Esophagus squamous epithelium (tissue), 5 donors: ENCODE measurements around the gene MINK1. TPM values are rescaled to one million over a fixed set of nuclear protein-coding genes. Genes with fewer than 3 reads are reported as not detected.

Experiments
- DNase-seq: peaks from one replicate; lab custom pipeline; 2025; lab: John Stamatoyannopoulos, UW
- H3K27ac ChIP-seq, 4 donors: fragments of 200-600 bp; sonication (generic); one replicate each; pipeline ENCODE4 v1.5.1; 2016 to 2019; ENCODE audit warnings: mild to moderate bottlenecking in 1 of 4
- H3K27me3 ChIP-seq, 4 donors: fragments of 200-600 bp; sonication (generic); 1 replicate in 3 of 4; 2 replicates in 1 of 4; pipeline versions ENCODE4 v1.5.1 to v1.6.0; 2017 to 2021; ENCODE audit warnings: antibody characterized with exemption in 1 of 4
- H3K36me3 ChIP-seq, 3 donors: fragments of 200-600 bp; sonication (generic); one replicate each; pipeline ENCODE4 v1.5.1; 2016 to 2019
- H3K4me1 ChIP-seq, 3 donors: fragments of 200-600 bp; sonication (generic); one replicate each; pipeline ENCODE4 v1.5.1; 2017 to 2019
- H3K4me3 ChIP-seq, 4 donors: fragments of 200-600 bp; sonication (generic); 1 replicate in 3 of 4; 2 replicates in 1 of 4; pipeline ENCODE4 v1.5.1; 2016 to 2019; ENCODE audit warnings: mild to moderate bottlenecking in 2 of 4, moderate library complexity in 1 of 4
- H3K9me3 ChIP-seq, 3 donors: fragments of 200-600 bp; sonication (generic); one replicate each; pipeline ENCODE4 v1.5.1; 2016 to 2019
- POLR2A ChIP-seq, 4 donors: fragments of 450-650 bp; IDR thresholded peaks; one replicate each; pipeline ENCODE4 v1.6.1; 2017; ENCODE audit warnings: antibody characterized with exemption in 4 of 4, mild to moderate bottlenecking in 4 of 4, moderate library complexity in 3 of 4
- WGBS, 2 donors: methylation state at CpG; one replicate each; pipeline ENCODE4 v1.1.5; 2018; 5-methylcytosine and 5-hydroxymethylcytosine counted together
- intact Hi-C: fragments of 100-400 bp; cut with DNase I; formaldehyde crosslinking; loops from one replicate; pipeline ENCODE4 v1.15.0; 2022
- total RNA-seq, 4 donors: library from RNA; depleted of rRNA; stranded (reverse); fragments of >200 nt; gene quantifications; one replicate each; pipeline ENCODE4 v1.1.0, GENCODE V29; 2016
- TF ChIP-seq, protein P1 (sequence below), 6 experiments: fragments of 450-650 bp in 4 of 6; fragments of 200-600 bp in 2 of 6; sonication (generic) in 2 of 6; IDR thresholded peaks; one replicate each; pipeline ENCODE4 v1.5.1; 2016 to 2019; ENCODE audit warnings: antibody characterized with exemption in 6 of 6, mild to moderate bottlenecking in 4 of 6, moderate library complexity in 4 of 6
- donor health status: DM: yes; HTN: yes; CAD: no.

MINK1 gene
- total RNA-seq = 100 to 1,000 TPM in 3 of 4 donors, 10 to 100 TPM in 1; 50.1 to 156 (median 117) TPM

DNA sequence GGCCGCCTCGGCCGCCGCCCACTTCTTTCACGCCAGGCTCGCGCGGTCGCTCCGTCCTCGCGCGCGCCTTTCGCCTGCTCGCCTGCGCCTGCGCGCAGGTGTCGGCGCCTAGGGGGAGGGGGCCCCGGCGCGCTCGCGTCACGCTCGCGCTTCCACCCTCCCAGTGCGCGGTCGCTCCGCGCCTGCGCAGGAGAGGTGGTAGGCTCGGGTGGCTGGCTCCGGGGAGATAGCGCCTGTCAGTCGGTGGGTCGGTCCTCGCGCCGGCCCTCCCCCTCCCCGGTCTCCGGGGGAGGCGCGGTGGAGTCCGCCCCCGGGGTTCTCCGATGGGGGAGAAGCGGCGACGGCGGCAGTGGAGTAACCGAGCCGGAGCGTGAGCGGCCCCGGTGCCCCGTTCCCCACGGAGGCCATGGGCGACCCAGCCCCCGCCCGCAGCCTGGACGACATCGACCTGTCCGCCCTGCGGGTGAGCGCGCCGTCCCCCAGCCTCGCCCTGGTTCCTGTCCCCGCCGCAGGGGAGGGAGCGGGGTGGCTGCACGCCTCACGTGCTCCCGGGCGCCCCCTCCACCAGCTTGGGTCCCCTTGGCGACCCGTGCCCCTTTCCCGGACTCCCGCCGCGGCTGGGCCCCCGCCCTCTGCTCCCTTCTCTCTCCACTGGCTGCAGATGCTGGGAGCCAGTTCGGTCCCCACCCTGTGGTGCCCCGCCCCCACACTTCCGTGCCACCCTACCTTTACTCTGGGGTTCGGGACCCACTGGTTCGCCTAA lies at the start of gene MINK1:
MINK1 (plus strand) TSS at position 163 of the 763 bp plus-strand sequence; CDS start at position 407, 244 bp downstream.
- TF ChIP-seq, protein P1, sequence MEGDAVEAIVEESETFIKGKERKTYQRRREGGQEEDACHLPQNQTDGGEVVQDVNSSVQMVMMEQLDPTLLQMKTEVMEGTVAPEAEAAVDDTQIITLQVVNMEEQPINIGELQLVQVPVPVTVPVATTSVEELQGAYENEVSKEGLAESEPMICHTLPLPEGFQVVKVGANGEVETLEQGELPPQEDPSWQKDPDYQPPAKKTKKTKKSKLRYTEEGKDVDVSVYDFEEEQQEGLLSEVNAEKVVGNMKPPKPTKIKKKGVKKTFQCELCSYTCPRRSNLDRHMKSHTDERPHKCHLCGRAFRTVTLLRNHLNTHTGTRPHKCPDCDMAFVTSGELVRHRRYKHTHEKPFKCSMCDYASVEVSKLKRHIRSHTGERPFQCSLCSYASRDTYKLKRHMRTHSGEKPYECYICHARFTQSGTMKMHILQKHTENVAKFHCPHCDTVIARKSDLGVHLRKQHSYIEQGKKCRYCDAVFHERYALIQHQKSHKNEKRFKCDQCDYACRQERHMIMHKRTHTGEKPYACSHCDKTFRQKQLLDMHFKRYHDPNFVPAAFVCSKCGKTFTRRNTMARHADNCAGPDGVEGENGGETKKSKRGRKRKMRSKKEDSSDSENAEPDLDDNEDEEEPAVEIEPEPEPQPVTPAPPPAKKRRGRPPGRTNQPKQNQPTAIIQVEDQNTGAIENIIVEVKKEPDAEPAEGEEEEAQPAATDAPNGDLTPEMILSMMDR (IDR thresholded peaks at IDR 0.05) = peak in 1 of 6 experiments; percentile 37
- peak in 3 of 4 donors; percentile 85 to 96 (median 90) for TF ChIP-seq POLR2A (IDR thresholded peaks at IDR 0.05)
- peak within 1 kb of the TSS; percentile 92 to 99 (median 97) for H3K27ac ChIP-seq
- peak; percentile 21 for DNase-seq

DNA sequence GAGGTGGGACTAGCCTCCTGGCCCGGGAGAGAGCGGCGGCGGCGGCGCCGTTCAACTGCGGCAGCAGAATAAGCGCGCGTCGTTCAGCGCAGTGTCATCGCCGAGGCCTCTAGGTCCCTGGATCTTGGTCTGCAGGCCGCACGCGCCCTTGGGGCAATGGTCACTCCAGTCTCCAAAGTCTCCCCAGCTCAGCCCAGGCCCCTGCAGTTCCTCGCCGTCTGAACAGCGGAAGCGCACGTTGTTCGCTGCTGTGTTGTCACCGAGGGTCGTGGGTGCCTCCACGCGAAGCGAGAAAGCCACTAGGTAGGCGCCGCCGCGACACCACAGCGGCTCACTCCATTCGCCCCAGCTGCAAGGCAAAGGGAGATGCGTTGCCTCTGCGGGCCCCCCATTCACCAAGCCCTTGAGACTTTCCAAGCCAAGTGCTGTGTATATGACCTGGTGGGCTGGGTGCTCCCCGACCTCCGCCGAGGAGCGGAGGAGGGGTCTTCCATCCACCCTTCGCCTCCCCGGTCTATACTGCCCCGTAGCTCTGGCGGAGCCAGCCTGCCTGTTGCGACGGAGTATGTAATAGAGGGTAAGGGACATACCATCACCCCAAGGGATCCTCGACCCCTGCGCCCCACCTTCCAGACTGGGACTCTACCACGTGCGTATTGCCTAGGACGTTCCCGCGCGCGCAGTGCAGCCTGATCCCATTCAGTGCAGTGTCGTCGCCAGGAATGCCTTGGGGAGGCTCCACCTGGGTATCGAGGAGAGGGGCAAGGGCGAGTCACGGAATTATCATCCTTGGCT lies 47.6 kb upstream of the MINK1 start:
- H3K4me1 ChIP-seq = peaks cover 21 to 49% (median 32%) of the 10 kb centered on the region in 3 donors
- no peaks in the 10 kb centered on the region for H3K36me3 ChIP-seq
- H3K27me3 ChIP-seq = peaks cover 0 to 59% (median 0%) of the 10 kb centered on the region in 4 donors
- intact Hi-C loops = loop anchor here (5.0 kb wide), 2 partner anchors 48 to 102 kb away; partner anchors contain the start of genes CXCL16 and ZMYND15
- no peaks in the 10 kb centered on the region for H3K9me3 ChIP-seq
- H3K27ac ChIP-seq = no peak overlapping the region
- DNase-seq = no peak
- TF ChIP-seq, protein P1 (IDR thresholded peaks at IDR 0.05) = no peak
- no peak for TF ChIP-seq POLR2A (IDR thresholded peaks at IDR 0.05)
- 10 to 22% methylated on average over 9 to 38 of the region's 61 CpGs for WGBS, 2 donors
- H3K4me3 ChIP-seq = peak overlapping the region in 3 of 4 donors; percentile 5 to 44 (median 32)

More for the DNA sequence above, at the start of gene MINK1:
- 1% methylated on average over 17 to 27 of the region's 91 CpGs for WGBS, 2 donors
- Histone ChIP-seq H3K4me3 (peak within 1 kb of the TSS; percentile 82 to 100 (median 94)), H3K36me3 (peaks cover 0 to 6% (median 0%) of the 10 kb centered on the region in 3 donors), H3K4me1 (peaks cover 34 to 48% (median 39%) of the 10 kb centered on the region in 3 donors), H3K27me3 (no peaks in the 10 kb centered on the region), H3K9me3 (no peaks in the 10 kb centered on the region)
- intact Hi-C loops = no loop called here

DNA sequence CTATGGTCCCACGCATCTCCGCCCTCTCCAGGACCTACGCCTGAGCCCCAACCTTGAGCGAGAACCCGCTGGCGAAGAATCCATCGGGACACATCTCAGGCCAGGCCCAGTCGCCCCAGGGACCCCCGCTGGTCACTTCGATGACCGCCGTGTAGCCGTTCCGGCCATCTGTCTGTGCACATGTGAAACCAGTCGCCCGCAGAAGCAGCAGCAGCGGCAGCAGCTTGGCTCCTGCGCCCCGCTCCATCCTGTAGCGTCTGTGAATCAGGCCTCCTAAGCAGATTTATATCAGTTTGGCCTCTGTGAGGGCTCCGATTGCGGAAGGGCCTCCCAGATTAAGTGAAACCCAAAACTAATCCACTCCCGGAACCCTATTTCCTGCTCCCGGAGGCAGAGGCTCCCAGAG lies 47.0 kb upstream of the MINK1 start, which contains the start of gene VMO1:
VMO1 (minus strand) TSS at position 259 of the 406 bp plus-strand sequence; CDS start at position 247, 12 bp downstream.
- Histone ChIP-seq H3K9me3 (no peaks in the 10 kb centered on the region), H3K36me3 (no peaks in the 10 kb centered on the region), H3K27ac (peak within 1 kb of the TSS in 1 of 4 donors; percentile 7), H3K27me3 (peaks cover 0 to 53% (median 0%) of the 10 kb centered on the region in 4 donors), H3K4me1 (peaks cover 21 to 55% (median 32%) of the 10 kb centered on the region in 3 donors), H3K4me3 (peak within 1 kb of the TSS in 3 of 4 donors; percentile 5 to 44 (median 32))
- TF ChIP-seq POLR2A (IDR thresholded peaks at IDR 0.05) = no peak
- TF ChIP-seq, protein P1 (IDR thresholded peaks at IDR 0.05) = no peak
- WGBS, 2 donors = 0 to 8% methylated on average over 2 to 4 of the region's 24 CpGs
- DNase-seq = no peak
- intact Hi-C loops = loop anchor here (5.0 kb wide), 2 partner anchors 49 to 101 kb away; partner anchors contain the start of genes CXCL16 and ZMYND15

DNA sequence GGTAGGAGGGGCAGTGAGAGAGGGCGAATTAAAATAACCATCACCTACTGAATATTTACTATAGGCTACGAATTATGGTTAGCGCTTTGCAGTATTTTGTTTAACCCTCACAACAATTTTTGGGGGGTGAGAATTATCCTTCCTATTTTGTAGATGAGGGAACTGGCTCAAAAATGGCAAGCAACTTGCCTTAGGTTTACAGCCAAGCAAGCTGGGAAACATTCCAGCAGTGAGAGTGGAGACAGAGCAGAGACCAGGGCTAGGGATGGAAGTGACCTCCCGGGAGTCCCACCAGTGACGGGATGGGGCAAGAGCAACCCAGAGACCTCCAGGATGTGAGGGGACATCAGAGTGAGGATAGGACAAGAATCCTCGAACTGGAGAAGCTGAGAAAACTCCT lies 46.6 kb upstream of the MINK1 start:
- Histone ChIP-seq H3K4me3 (peak overlapping the region in 3 of 4 donors; percentile 5 to 44 (median 32)), H3K36me3 (no peaks in the 10 kb centered on the region), H3K27ac (peak overlapping the region in 1 of 4 donors; percentile 7), H3K4me1 (peaks cover 21 to 58% (median 32%) of the 10 kb centered on the region in 3 donors), H3K27me3 (peaks cover 0 to 49% (median 0%) of the 10 kb centered on the region in 4 donors), H3K9me3 (no peaks in the 10 kb centered on the region)
- TF ChIP-seq, protein P1 (IDR thresholded peaks at IDR 0.05) = no peak
- no peak for TF ChIP-seq POLR2A (IDR thresholded peaks at IDR 0.05)
- no peak for DNase-seq
- intact Hi-C loops = loop anchor here (5.0 kb wide), 2 partner anchors 49 to 101 kb away; partner anchors contain the start of genes CXCL16 and ZMYND15
- WGBS, 2 donors = 27 to 37% methylated on average over 6 of the region's 6 CpGs
